Glutamatergic neuron (in vitro differentiated cells): ENCODE measurements around the gene PEX11G. TPM values are rescaled to one million over a fixed set of nuclear protein-coding genes. Genes with fewer than 3 reads are reported as not detected.

Experiments
- DNase-seq: peaks from one replicate; pipeline ENCODE4 v3.0.0; 2022
- H3K27ac Mint-ChIP-seq: one replicate; pipeline ENCODE4 v1.8.0; 2020; ENCODE audit warnings: mild to moderate bottlenecking, mixed read lengths, inconsistent platforms; ENCODE audit not compliant: unreplicated experiment
- H3K27me3 Mint-ChIP-seq: one replicate; pipeline ENCODE4 v1.8.0; 2020; ENCODE audit warnings: mild to moderate bottlenecking, moderate library complexity, mixed read lengths, inconsistent platforms; ENCODE audit not compliant: unreplicated experiment
- H3K36me3 Mint-ChIP-seq: one replicate; pipeline ENCODE4 v1.8.0; 2020; ENCODE audit warnings: mild to moderate bottlenecking, mixed read lengths, inconsistent platforms; ENCODE audit not compliant: unreplicated experiment
- H3K4me1 Mint-ChIP-seq: one replicate; pipeline ENCODE4 v1.8.0; 2020; ENCODE audit warnings: mild to moderate bottlenecking, low read depth, mixed read lengths, inconsistent platforms; ENCODE audit not compliant: unreplicated experiment
- H3K4me3 Mint-ChIP-seq: one replicate; pipeline ENCODE4 v1.8.0; 2020; ENCODE audit warnings: mild to moderate bottlenecking, mixed read lengths, inconsistent platforms; ENCODE audit not compliant: unreplicated experiment
- H3K9me3 Mint-ChIP-seq: one replicate; pipeline ENCODE4 v1.8.0; 2020; ENCODE audit warnings: mild to moderate bottlenecking, moderate library complexity, mixed read lengths, inconsistent platforms; ENCODE audit not compliant: unreplicated experiment
- total RNA-seq: library from RNA; stranded (reverse); fragmentation: NEBNext Ultra II Directional; extraction: Animal tissue kit (Norgen Biotek cat#: 25700); gene quantifications from one replicate; pipeline ENCODE4 v1.2.1, GENCODE V29; 2021; ENCODE audit not compliant: unreplicated experiment
- TF ChIP-seq, protein P1 (sequence below): fragments of 200-600 bp; sonication (generic); IDR thresholded peaks from one replicate; pipeline ENCODE4 v1.5.0; 2021; ENCODE audit not compliant: partially characterized antibody, unreplicated experiment

PEX11G gene
- total RNA-seq, 1 donor from 2014 or later: 2.6 TPM

DNA sequence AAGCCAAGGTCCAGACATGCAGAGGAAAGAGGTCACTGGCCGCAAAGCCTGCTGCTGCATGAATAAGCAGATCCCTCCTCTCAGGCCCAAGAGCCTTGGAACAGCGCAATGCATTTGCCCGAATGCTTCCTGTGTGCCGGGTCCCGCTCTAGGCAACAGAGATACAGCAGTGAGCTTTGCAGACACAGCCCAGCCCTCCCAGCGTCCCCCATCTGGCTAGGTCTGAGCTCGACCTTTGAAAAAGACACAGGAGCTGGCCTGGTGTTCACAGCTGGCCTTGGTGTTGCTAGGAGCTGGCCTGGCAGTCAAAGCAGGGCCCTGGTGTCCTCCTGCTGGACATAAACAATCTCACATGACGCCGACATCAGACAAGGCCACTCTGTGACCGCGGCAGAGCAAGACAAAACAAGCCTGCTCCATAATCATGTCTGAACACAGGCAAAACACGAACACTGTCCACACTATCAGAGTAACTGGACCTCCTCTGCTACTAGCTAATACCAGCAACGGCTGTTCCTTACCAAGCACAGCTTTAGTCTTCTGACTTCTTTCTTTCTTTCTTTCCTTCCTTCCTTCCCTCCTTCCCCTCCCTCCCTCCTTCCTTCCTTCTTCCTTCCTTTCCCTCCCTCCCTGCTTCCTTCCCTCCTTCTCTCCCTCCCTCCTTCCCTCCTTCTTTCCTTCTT, 5.7 kb upstream of the PEX11G start:
- TF ChIP-seq, protein P1, sequence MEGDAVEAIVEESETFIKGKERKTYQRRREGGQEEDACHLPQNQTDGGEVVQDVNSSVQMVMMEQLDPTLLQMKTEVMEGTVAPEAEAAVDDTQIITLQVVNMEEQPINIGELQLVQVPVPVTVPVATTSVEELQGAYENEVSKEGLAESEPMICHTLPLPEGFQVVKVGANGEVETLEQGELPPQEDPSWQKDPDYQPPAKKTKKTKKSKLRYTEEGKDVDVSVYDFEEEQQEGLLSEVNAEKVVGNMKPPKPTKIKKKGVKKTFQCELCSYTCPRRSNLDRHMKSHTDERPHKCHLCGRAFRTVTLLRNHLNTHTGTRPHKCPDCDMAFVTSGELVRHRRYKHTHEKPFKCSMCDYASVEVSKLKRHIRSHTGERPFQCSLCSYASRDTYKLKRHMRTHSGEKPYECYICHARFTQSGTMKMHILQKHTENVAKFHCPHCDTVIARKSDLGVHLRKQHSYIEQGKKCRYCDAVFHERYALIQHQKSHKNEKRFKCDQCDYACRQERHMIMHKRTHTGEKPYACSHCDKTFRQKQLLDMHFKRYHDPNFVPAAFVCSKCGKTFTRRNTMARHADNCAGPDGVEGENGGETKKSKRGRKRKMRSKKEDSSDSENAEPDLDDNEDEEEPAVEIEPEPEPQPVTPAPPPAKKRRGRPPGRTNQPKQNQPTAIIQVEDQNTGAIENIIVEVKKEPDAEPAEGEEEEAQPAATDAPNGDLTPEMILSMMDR: peak; percentile 44
- peak; percentile 74 for DNase-seq
- H3K27ac Mint-ChIP-seq: peak overlapping the region; percentile 82
- H3K4me3 Mint-ChIP-seq: no peak overlapping the region
- H3K9me3 Mint-ChIP-seq: peaks cover 4% of the 10 kb centered on the region
- peaks cover 7% of the 10 kb centered on the region for H3K27me3 Mint-ChIP-seq
- H3K36me3 Mint-ChIP-seq: no peaks in the 10 kb centered on the region
- H3K4me1 Mint-ChIP-seq: peaks cover 7% of the 10 kb centered on the region

DNA sequence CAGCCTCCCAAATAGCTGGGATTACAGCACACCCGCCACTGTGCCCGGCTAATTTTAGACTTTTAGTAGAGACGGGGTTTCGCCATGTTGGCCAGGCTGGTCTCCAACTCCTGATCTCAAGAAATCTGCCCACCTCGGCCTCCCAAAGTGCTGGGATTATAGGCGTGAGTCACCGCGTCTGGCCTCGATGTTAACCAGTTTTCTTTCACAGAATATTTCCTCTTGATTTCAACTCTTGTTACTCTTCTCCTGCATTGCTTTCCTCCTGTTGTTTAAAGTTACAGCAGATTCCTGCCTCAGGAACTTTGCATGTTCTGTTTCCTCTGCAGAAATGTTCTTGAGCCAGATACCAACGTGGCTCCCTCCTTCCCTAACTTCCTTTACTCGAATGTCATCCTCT, 3.7 kb upstream of the PEX11G start:
- peaks cover 8% of the 10 kb centered on the region for H3K9me3 Mint-ChIP-seq
- TF ChIP-seq, protein P1: no peak
- no peak overlapping the region for H3K4me3 Mint-ChIP-seq
- peaks cover 4% of the 10 kb centered on the region for H3K36me3 Mint-ChIP-seq
- no peak for DNase-seq
- H3K27me3 Mint-ChIP-seq: peaks cover 10% of the 10 kb centered on the region
- no peak overlapping the region for H3K27ac Mint-ChIP-seq
- H3K4me1 Mint-ChIP-seq: peaks cover 12% of the 10 kb centered on the region

DNA sequence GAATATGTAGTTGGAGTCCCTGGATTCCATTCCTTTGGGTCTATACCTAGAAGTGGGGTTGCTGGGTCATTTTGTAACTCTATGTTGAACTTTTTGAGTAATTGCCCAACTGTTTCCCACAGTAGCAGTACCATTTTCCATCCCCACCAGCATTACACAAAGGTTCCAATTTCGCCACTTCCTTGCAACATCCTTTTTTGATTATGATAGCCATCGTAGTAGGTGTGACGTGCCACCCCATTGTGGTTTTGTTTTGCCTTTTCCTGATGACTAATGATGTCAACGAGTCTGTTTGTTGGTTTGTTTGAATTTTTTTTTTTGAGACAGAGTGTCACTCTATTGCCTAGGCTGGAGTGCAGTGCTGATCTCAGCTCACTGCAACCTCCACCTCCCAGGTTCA, 3.3 kb upstream of the PEX11G start:
- peaks cover 10% of the 10 kb centered on the region for H3K27me3 Mint-ChIP-seq
- no peak overlapping the region for H3K4me3 Mint-ChIP-seq
- no peak overlapping the region for H3K27ac Mint-ChIP-seq
- peaks cover 4% of the 10 kb centered on the region for H3K36me3 Mint-ChIP-seq
- peaks cover 8% of the 10 kb centered on the region for H3K9me3 Mint-ChIP-seq
- no peak for DNase-seq
- TF ChIP-seq, protein P1: no peak
- peaks cover 12% of the 10 kb centered on the region for H3K4me1 Mint-ChIP-seq

DNA sequence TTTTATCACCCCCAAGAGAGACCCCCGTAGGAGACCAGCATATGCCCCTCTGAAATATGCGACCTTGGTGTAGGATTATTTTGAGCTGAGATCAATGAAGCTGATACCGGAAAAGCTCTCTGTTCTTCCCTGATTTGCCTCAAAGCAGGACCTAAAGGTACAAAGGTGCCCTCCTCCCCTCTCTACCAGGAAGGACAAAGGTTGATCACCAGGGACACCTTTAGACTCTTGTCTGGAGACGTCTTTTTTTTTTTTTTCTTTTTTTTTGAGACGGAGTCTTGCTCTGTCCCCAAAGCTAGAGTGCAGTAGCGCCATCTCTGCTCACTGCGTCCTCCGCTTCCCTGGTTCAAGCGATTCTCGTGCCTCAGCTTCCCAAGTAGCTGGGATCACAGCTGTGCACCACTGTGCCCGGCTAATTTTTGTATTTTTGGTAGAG, 792 bp upstream of the PEX11G start:
- TF ChIP-seq, protein P1: no peak
- Mint-ChIP-seq H3K4me1 (peaks cover 12% of the 10 kb centered on the region), H3K36me3 (peaks cover 4% of the 10 kb centered on the region)

DNA sequence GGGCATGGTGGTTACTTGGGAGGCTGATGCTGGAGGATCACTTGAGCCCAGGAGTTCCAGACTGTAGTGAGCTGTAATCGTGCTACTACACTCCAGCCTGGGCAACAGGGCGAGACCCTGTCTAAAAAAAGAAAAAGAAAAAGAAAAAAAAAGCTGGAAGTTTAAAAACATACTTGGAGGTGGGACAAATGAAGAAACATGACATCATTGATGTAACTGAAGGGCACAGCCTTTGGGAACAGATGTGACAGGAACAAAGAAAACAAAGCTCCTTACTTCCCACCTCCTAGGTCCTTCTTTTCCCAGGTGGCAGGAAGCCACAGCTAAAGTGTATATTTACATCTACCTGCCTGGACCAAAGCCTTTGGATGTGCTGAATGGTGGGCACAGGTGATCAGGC, 1.9 kb downstream of the PEX11G start:
- H3K4me3 Mint-ChIP-seq: no peak overlapping the region
- TF ChIP-seq, protein P1: no peak
- no peak overlapping the region for H3K27ac Mint-ChIP-seq
- H3K4me1 Mint-ChIP-seq: peaks cover 6% of the 10 kb centered on the region
- peaks cover 4% of the 10 kb centered on the region for H3K36me3 Mint-ChIP-seq
- peaks cover 8% of the 10 kb centered on the region for H3K27me3 Mint-ChIP-seq
- no peak for DNase-seq
- peaks cover 8% of the 10 kb centered on the region for H3K9me3 Mint-ChIP-seq

More for the DNA sequence above, 792 bp upstream of the PEX11G start:
- Mint-ChIP-seq H3K27me3 (peaks cover 10% of the 10 kb centered on the region), H3K4me3 (peak overlapping the region; percentile 78), H3K9me3 (peaks cover 8% of the 10 kb centered on the region), H3K27ac (peak overlapping the region; percentile 97)
- no peak for DNase-seq
